GM21528 (cell line): ENCODE data around the gene PLSCR4.
"Not testable (repeated sequence)": the region's sequence is repeated elsewhere in the genome, so short reads cannot be mapped to it uniquely, and the experiment has no call there.

Experiments
- ATAC-seq: cut with Tn5 transposase; IDR thresholded peaks from one replicate; pipeline ENCODE4 v1.9.1; 2021; ENCODE audit warnings: mild to moderate bottlenecking, moderate library complexity; ENCODE audit not compliant: unreplicated experiment, low FRiP score

The PLSCR4 gene

GRCh38 chr3:146250449-146251382 lies at the start of gene PLSCR4:
TSS of gene PLSCR4 (minus strand) at chr3:146251105. CDS start at chr3:146222071, 29,034 bp downstream.
- peak; percentile 69 for ATAC-seq

GRCh38 chr3:146293401-146293800 lies 42.5 kb upstream of the PLSCR4 start:
- not testable (repeated sequence) for ATAC-seq

GRCh38 chr3:146283781-146284445 lies 33.0 kb upstream of the PLSCR4 start:
- no peak for ATAC-seq

GRCh38 chr3:146280864-146281263 lies 30.0 kb upstream of the PLSCR4 start:
- no peak for ATAC-seq

- no peak for ATAC-seq
These were observed 29.0 kb upstream of the PLSCR4 start for GRCh38 chr3:146279951-146280350.

- ATAC-seq = no peak
These were observed 28.1 kb upstream of the PLSCR4 start for GRCh38 chr3:146279013-146279412.

- no peak for ATAC-seq
These were observed 27.2 kb upstream of the PLSCR4 start for GRCh38 chr3:146277953-146278631.

- ATAC-seq = no peak
These were observed 24.6 kb upstream of the PLSCR4 start for GRCh38 chr3:146275476-146275875.

GRCh38 chr3:146274833-146275232 lies 23.9 kb upstream of the PLSCR4 start:
- no peak for ATAC-seq

- no peak for ATAC-seq
These were observed 23.0 kb upstream of the PLSCR4 start for GRCh38 chr3:146273721-146274407.

GRCh38 chr3:146271180-146271579 lies 20.3 kb upstream of the PLSCR4 start:
- ATAC-seq = no peak

- ATAC-seq = no peak
These were observed 18.4 kb upstream of the PLSCR4 start for GRCh38 chr3:146269271-146269670.

- ATAC-seq = no peak
These were observed 17.8 kb upstream of the PLSCR4 start for GRCh38 chr3:146268535-146269219.

GRCh38 chr3:146265720-146266119 lies 14.8 kb upstream of the PLSCR4 start:
- ATAC-seq = no peak

GRCh38 chr3:146262371-146263110 lies 11.6 kb upstream of the PLSCR4 start:
- ATAC-seq = no peak

- ATAC-seq = no peak
These were observed 9.1 kb upstream of the PLSCR4 start for GRCh38 chr3:146259880-146260589.

GRCh38 chr3:146256851-146257486 lies 6.1 kb upstream of the PLSCR4 start:
- no peak for ATAC-seq

- ATAC-seq = not testable (repeated sequence)
These were observed 1.5 kb upstream of the PLSCR4 start for GRCh38 chr3:146252445-146252844.
